ENCODE measurements around the gene PLXNB3. TPM values are rescaled to one million over a fixed set of nuclear protein-coding genes. Genes with fewer than 3 reads are reported as not detected.

The PLXNB3 gene
- total and polyA plus RNA-seq, 2 of the 13 experiments (the other 11 are each of a cell fraction or from before 2014, with no cell fraction given) = 3.0 to 6.9 TPM

GRCh38 chrX:153794018-153794896 lies 30.2 kb downstream of the PLXNB3 start, which contains the start of the genes IDH3G and SSR4 (continued):
- TF ChIP-seq POLR2G (IDR thresholded peaks at IDR 0.05; ENCODE audit: low read depth, low read length) = peak; percentile 71
- TF ChIP-seq NRL (CRISPR knock-in tag; IDR thresholded peaks at IDR 0.05; ENCODE audit: borderline replicate concordance) = no peak
- TF ChIP-seq NR2F2 (IDR thresholded peaks at IDR 0.05; ENCODE audit: borderline replicate concordance, low read depth) = no peak
- TF ChIP-seq PLSCR1 (CRISPR knock-in tag; IDR thresholded peaks at IDR 0.05; ENCODE audit: borderline replicate concordance) = no peak
- peak; percentile 41; the same call in 1 of the 2 replicates for TF ChIP-seq KDM2A (CRISPR knock-in tag; IDR thresholded peaks at IDR 0.05; ENCODE audit: borderline replicate concordance, low read depth)
- no peak for TF ChIP-seq SMAD9 (CRISPR knock-in tag; IDR thresholded peaks at IDR 0.05)
- no peak; the same call in 1 of the 2 replicates for TF ChIP-seq ZNF788 (CRISPR knock-in tag; IDR thresholded peaks at IDR 0.05; ENCODE audit: borderline replicate concordance)
- no peak for TF ChIP-seq GPBP1L1 (CRISPR knock-in tag; IDR thresholded peaks at IDR 0.05)
- no peak for TF ChIP-seq ARHGAP35 (CRISPR knock-in tag; IDR thresholded peaks at IDR 0.05; ENCODE audit: borderline replicate concordance)
- no peak for TF ChIP-seq ETV6 (CRISPR knock-in tag; conservative IDR thresholded peaks at IDR 0.05)
- TF ChIP-seq PTBP1 (IDR thresholded peaks at IDR 0.05; ENCODE audit: low read depth, low read length, poor library complexity, severe bottlenecking) = no peak
- no peak for TF ChIP-seq IRF1 (CRISPR knock-in tag; IDR thresholded peaks at IDR 0.05; ENCODE audit: low read depth)
- peak; percentile 82 for TF ChIP-seq PBX2 (CRISPR knock-in tag; IDR thresholded peaks at IDR 0.05)
- no peak for TF ChIP-seq NONO (IDR thresholded peaks at IDR 0.05)
- TF ChIP-seq NONO (CRISPR knock-in tag; conservative IDR thresholded peaks at IDR 0.05) = peak; percentile 73
- TF ChIP-seq TCF12 (IDR thresholded peaks at IDR 0.05) = no peak
- TF ChIP-seq TCF12 (CRISPR knock-in tag; IDR thresholded peaks at IDR 0.05) = no peak
- TF ChIP-seq NFYC (CRISPR knock-in tag; IDR thresholded peaks at IDR 0.05) = peak; percentile 73
- no peak for TF ChIP-seq GPN1 (CRISPR knock-in tag; IDR thresholded peaks at IDR 0.05; ENCODE audit: borderline replicate concordance)
- no peak for TF ChIP-seq THYN1 (CRISPR knock-in tag; IDR thresholded peaks at IDR 0.05; ENCODE audit: borderline replicate concordance, low read depth)
- no peak for TF ChIP-seq MAFK (conservative IDR thresholded peaks at IDR 0.05 in 1 of 2, IDR thresholded peaks at IDR 0.05 in 1 of 2; ENCODE audit: low read length in 2 of 2)
- peak; percentile 63 for TF ChIP-seq HNRNPK (IDR thresholded peaks at IDR 0.05; ENCODE audit: low read depth, low read length, poor library complexity, severe bottlenecking)
- no peak for TF ChIP-seq RAD21 (CRISPR knock-in tag; IDR thresholded peaks at IDR 0.05)
- no peak for TF ChIP-seq SP5 (CRISPR knock-in tag; IDR thresholded peaks at IDR 0.05; ENCODE audit: borderline replicate concordance, low read depth)
- no peak; the same call in none of the 2 replicates for TF ChIP-seq ZNF501 (CRISPR knock-in tag; IDR thresholded peaks at IDR 0.05)
- peak; percentile 23; the same call in 1 of the 2 replicates for TF ChIP-seq ZSCAN9 (CRISPR knock-in tag; IDR thresholded peaks at IDR 0.05; ENCODE audit: borderline replicate concordance)
- no peak for TF ChIP-seq RCOR2 (CRISPR knock-in tag; IDR thresholded peaks at IDR 0.05)

Data from HepG2 (cell line).